ENCODE data around the gene GP1BB.

The GP1BB gene

DNA sequence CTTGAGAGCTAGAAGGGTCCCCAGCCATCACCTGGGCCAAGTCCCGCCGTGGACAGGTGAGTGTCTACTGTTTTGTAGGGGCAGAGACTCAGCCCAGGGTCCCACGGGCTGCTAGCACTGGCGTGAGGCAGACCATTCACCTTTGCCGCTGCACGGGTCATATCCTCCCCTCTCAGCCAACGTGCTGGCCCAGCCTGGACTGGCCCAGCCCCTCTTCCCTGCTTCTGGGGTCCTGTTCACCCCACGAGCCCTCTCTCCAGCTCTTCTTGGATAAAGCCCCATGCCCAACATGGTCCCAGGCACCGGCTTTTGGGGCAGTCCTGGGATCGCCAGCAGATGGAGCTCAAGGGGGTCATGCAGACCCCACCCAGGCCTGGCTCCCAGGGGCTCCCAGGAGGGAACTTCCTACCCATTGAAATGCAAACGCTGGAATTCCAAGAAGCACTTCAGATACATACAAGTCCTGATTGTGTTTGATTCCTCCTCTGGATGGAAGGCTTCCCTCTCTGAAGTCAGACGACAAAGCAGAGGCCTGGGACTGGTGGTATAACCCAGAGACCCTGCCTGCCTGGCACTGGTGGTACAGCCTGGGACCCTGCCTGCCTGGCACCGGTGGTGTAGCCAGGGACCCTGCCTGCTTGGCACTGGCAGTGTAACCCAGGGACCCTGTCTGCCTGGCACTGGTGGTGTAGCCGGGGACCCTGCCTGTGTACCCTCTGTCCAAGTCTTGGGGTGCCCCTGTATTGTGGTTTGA is 18.0 kb upstream of the GP1BB start:
- no peak for DNase-seq (ENCODE audit: insufficient read length, low spot score)
- TF ChIP-seq, protein P1, sequence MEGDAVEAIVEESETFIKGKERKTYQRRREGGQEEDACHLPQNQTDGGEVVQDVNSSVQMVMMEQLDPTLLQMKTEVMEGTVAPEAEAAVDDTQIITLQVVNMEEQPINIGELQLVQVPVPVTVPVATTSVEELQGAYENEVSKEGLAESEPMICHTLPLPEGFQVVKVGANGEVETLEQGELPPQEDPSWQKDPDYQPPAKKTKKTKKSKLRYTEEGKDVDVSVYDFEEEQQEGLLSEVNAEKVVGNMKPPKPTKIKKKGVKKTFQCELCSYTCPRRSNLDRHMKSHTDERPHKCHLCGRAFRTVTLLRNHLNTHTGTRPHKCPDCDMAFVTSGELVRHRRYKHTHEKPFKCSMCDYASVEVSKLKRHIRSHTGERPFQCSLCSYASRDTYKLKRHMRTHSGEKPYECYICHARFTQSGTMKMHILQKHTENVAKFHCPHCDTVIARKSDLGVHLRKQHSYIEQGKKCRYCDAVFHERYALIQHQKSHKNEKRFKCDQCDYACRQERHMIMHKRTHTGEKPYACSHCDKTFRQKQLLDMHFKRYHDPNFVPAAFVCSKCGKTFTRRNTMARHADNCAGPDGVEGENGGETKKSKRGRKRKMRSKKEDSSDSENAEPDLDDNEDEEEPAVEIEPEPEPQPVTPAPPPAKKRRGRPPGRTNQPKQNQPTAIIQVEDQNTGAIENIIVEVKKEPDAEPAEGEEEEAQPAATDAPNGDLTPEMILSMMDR (IDR thresholded peaks at IDR 0.05; ENCODE audit: insufficient read depth, missing control alignments) = no peak
- no peak for FAIRE-seq

DNA sequence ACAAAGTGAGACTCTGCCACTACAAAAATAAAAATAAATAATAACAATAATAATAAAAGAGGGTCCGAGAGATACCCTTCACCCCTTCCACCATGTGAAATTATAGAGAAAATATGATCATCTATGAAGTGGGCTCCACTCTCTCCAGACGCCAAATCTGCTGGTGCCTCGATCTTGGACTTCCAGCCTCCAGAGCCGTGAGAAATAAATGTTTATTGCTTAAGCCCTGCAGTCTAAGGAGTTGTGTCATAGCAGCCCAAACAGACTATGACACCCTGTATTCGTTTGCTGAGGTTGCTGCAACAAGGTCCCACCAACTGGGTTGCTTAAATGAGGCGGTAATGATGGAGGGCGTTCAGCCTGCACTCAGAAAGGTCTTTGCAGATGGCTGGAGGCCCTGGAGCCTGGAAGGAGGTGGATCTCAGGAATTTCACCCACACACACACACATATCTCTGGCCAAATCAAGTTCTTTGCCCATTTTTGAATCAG is 16.6 kb upstream of the GP1BB start:
- TF ChIP-seq, protein P1 (IDR thresholded peaks at IDR 0.05; ENCODE audit: insufficient read depth, missing control alignments) = no peak
- DNase-seq (ENCODE audit: insufficient read length, low spot score) (no peak), FAIRE-seq (no peak)

GRCh38 chr22:19707347-19708290 is 15.7 kb upstream of the GP1BB start:
- no peak for DNase-seq (ENCODE audit: insufficient read length, low spot score)
- no peak for FAIRE-seq
- TF ChIP-seq, protein P1 (IDR thresholded peaks at IDR 0.05; ENCODE audit: insufficient read depth, missing control alignments) = no peak

DNA sequence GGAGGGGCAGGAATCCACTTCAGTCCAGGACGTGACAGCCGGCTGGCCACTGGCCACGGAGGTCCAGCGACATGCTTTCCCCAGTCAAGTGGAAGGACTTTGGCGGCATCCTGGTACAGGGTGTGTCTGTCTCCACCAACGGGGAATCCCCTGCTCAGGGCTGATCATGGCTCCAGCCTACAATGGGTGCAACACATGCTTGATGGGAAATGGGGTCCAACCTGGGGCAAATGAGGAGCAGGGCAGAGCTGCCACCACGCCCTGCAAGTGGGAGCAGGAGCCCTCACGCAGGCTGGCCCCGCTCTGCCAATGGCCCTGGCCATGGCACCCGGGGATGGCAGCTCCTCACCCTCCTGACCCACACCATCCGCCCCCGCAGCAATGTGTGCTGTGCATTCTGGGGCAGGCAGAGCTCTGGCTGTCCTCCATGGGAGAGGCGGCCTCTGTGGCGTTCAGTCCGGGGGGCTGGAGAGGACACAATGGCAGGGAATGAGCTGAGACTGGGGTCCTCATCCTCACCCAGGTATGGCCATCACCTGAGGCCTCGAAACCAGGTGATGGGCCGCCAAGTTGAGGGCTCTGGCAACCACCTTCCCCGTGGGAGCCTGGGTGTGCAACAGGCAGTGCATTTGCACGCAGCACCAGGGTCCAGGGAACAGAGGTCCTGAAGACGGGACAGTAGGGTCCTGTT is 14.9 kb upstream of the GP1BB start:
- DNase-seq (ENCODE audit: insufficient read length, low spot score) (peak; percentile 7), FAIRE-seq (no peak)
- TF ChIP-seq, protein P1 (IDR thresholded peaks at IDR 0.05; ENCODE audit: insufficient read depth, missing control alignments) = no peak

DNA sequence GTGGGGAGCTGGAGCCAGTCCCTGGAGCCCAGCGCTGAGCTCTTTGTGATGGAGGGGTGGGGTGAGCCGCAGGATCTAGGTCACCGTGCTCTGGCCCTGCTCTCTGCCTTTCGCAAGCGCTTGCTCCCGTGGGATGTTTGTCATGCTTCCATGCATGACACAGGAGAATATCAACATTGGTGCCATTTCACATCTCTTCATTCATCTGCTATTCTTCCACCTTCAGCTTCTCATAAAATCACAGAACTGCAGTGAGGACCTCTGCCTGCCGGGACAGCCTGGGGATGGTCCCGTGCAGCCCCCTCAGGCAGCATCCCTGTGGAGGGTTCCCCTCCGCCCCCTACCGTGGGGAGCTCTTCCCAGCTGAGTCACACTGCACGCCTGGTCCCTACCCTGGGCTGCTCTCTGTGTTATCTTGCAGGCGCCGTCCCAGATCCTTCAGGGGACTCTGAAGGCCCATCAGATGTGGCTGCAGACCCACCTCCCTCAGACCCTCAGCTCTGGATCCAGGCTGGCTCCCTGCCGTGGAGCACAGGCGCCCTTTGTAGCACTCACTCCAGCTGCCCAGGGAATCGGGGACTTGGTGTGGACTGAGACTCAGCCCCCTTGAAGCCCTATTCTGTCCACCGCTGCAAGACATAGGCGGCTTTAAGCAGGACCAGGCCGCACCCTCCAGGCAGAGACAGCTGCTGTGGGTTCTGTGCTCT is 14.1 kb upstream of the GP1BB start:
- FAIRE-seq = no peak
- TF ChIP-seq, protein P1 (IDR thresholded peaks at IDR 0.05; ENCODE audit: insufficient read depth, missing control alignments) = no peak
- peak; percentile 3 for DNase-seq (ENCODE audit: insufficient read length, low spot score)

DNA sequence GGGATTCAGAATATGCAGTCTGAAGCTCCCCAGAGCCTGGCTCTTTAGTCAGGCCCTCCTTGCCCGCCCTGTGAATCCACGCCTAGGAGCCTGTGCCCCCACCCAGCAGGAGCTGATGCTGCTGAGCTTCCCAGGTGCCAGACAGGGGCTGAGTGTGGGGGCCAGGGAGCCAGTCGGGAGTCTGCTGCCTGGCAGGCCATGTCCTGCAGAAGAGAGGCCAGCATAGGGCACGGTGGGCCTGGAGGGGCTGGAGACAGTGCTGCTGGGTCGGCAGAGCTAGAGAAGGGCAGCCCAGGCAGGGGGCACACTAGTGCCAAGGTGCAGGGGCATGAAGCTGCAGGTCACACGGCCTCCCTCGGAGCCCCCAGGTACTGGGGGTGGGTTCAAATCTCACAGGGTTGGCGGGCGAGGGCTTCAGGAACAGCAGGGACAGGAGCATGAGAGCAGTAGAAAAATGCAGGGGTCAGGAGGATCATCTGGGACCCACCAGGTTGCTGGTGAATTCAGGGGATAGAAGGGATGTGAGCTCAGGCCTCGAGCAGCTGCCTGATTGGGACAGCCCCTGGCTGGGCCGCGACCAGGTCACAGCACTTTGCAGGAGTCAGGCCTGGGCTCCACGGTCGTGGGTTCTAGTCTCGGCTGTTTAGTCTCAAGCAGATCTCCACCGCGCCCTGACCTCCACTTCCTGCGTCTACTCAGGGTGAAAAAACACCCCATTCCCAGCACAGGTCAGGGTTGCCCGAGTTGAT is 13.1 kb upstream of the GP1BB start:
- no peak for FAIRE-seq

More for the DNA sequence above, 13.1 kb upstream of the GP1BB start:
- no peak for DNase-seq (ENCODE audit: insufficient read length, low spot score)
- TF ChIP-seq, protein P1 (IDR thresholded peaks at IDR 0.05; ENCODE audit: insufficient read depth, missing control alignments) = no peak

Measured in D721Med (cell line).